Naive thymus-derived CD8-positive, alpha-beta T cell (primary cell): Measurements from ENCODE around the gene LRRFIP1. TPM values are rescaled to one million over a fixed set of nuclear protein-coding genes. Genes with fewer than 3 reads are reported as not detected.
"Not testable (repeated sequence)": the region's sequence is repeated elsewhere in the genome, so short reads cannot be mapped to it uniquely, and the experiment has no call there.

Experiments
- ATAC-seq, 2 donors: fragments of 150-1000 bp; cut with Tn5 transposase in 1 of 2; sonication (Bioruptor Pico), chemical (Tn5 transposase) in 1 of 2; 1 replicate in 1 of 2; 2 replicates in 1 of 2; pipeline ENCODE4 v1.10.0; 2021; ENCODE audit warnings: mild to moderate bottlenecking in 2 of 2, moderate library complexity in 2 of 2
- POLR2A ChIA-PET: fragments of 350-600 bp; sonication (Branson Sonifier 250); formaldehyde crosslinking; loops from one replicate; lab custom pipeline; 2021; ENCODE audit warnings: antibody characterized with exemption; lab: Charles Lee
- DNase-seq, 10 donors: peaks; one replicate each; pipeline versions ENCODE4 v3.0.0 to v3.0.0-alpha.2; 2020 to 2022
- H3K27ac Mint-ChIP-seq, 10 donors: one replicate each; pipeline ENCODE4 v1.8.0; 2020 to 2022; ENCODE audit warnings: mild to moderate bottlenecking in 10 of 10, mixed read lengths in 10 of 10, moderate library complexity in 4 of 10, inconsistent platforms in 1 of 10
- H3K27me3 Mint-ChIP-seq, 5 donors: one replicate each; pipeline ENCODE4 v1.8.0; 2021 to 2022; ENCODE audit warnings: mixed read lengths in 5 of 5
- H3K36me3 Mint-ChIP-seq, 3 donors: one replicate each; pipeline ENCODE4 v1.8.0; 2020 to 2022; ENCODE audit warnings: mixed read lengths in 3 of 3, mild to moderate bottlenecking in 2 of 3, inconsistent platforms in 1 of 3
- H3K4me1 Mint-ChIP-seq, 4 donors: one replicate each; pipeline ENCODE4 v1.8.0; 2021 to 2022; ENCODE audit warnings: mixed read lengths in 4 of 4
- H3K4me3 Mint-ChIP-seq, 10 donors: one replicate each; pipeline ENCODE4 v1.8.0; 2020 to 2022; ENCODE audit warnings: mild to moderate bottlenecking in 10 of 10, mixed read lengths in 10 of 10, moderate library complexity in 6 of 10, inconsistent platforms in 1 of 10
- H3K9me3 Mint-ChIP-seq, 9 donors: one replicate each; pipeline ENCODE4 v1.8.0; 2020 to 2022; ENCODE audit warnings: mixed read lengths in 9 of 9, mild to moderate bottlenecking in 3 of 9, inconsistent platforms in 1 of 9, moderate library complexity in 1 of 9
- polyA plus RNA-seq, 3 donors: library from polyadenylated mRNA; unstranded; fragments of 300-500 nt; fragmentation: Illumina TruSeq; gene quantifications; one replicate each; pipeline ENCODE4 v1.2.3, GENCODE V29; 2021
- total RNA-seq, 8 experiments: library from RNA in 2 of 8; stranded (reverse) in 2 of 8; gene quantifications; one replicate each; pipeline ENCODE4 v1.2.3 and lab custom pipeline; 2021 to 2026

The LRRFIP1 gene
- total and polyA plus RNA-seq, 5 experiments from 2014 or later, result 72.9 to 103 (median 91.8) TPM

DNA sequence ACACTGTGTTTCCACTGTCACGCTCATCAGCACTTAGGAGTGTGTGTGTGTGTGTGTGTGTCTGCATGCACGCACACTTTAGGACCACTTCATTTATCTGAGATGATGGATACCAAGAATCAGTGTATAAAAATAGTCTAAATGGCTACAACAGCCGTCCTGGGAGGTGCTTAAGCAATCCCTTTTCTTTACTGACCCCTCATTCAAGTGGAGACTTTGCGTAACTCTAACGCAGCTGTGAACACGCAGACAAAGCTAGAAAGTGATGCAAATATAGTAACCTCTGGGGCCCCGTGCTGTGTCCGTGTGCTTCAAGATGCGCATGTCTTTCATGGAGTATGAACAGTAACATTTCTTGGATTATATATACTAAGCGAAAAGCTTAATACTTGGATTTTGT lies 130.8 kb downstream of the LRRFIP1 start:
- H3K27ac Mint-ChIP-seq, result no peak overlapping the region

DNA sequence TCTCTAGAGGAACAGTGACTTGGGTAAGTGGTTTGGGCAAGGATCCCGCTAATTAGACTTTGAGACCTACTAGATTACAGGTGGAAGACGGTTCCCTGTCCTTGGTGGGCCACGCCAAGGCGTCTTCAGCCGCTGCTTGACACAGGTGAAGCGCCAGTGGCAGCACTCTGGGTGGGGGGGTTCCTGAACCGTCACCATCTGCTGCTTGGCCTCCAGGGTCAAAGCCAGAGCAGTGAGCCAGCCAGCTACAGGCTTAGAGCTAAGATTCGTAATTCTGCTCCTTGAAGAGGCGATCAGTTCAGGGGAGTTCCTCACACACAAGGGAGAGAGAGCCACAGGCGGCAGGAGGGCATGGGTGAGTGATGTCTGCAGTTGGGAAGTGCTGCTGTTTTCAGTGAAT lies 131.8 kb downstream of the LRRFIP1 start:
- ATAC-seq, result no peak
- H3K27me3 Mint-ChIP-seq, result no peaks in the 10 kb centered on the region
- H3K4me3 Mint-ChIP-seq, result no peak overlapping the region
- peak overlapping the region in 1 of 10 donors; percentile 37 for H3K27ac Mint-ChIP-seq
- DNase-seq, result no peak
- no peaks in the 10 kb centered on the region for H3K9me3 Mint-ChIP-seq
- peaks cover 0 to 15% (median 8%) of the 10 kb centered on the region in 4 donors for H3K4me1 Mint-ChIP-seq
- POLR2A ChIA-PET, result no interaction called here
- peaks cover 10 to 93% (median 36%) of the 10 kb centered on the region in 3 donors for H3K36me3 Mint-ChIP-seq

More for the DNA sequence above, 130.8 kb downstream of the LRRFIP1 start:
- peaks cover 12 to 93% (median 40%) of the 10 kb centered on the region in 3 donors for H3K36me3 Mint-ChIP-seq
- no peak overlapping the region for H3K4me3 Mint-ChIP-seq
- no peak for DNase-seq
- no peaks in the 10 kb centered on the region for H3K27me3 Mint-ChIP-seq
- peaks cover 0 to 10% (median 5%) of the 10 kb centered on the region in 4 donors for H3K4me1 Mint-ChIP-seq
- ATAC-seq, result no peak
- POLR2A ChIA-PET, result interaction anchor here (0.6 kb wide), 1 partner anchor 179 kb away, joined by 5 read pairs; no protein-coding TSS in a partner anchor
- H3K9me3 Mint-ChIP-seq, result no peaks in the 10 kb centered on the region

DNA sequence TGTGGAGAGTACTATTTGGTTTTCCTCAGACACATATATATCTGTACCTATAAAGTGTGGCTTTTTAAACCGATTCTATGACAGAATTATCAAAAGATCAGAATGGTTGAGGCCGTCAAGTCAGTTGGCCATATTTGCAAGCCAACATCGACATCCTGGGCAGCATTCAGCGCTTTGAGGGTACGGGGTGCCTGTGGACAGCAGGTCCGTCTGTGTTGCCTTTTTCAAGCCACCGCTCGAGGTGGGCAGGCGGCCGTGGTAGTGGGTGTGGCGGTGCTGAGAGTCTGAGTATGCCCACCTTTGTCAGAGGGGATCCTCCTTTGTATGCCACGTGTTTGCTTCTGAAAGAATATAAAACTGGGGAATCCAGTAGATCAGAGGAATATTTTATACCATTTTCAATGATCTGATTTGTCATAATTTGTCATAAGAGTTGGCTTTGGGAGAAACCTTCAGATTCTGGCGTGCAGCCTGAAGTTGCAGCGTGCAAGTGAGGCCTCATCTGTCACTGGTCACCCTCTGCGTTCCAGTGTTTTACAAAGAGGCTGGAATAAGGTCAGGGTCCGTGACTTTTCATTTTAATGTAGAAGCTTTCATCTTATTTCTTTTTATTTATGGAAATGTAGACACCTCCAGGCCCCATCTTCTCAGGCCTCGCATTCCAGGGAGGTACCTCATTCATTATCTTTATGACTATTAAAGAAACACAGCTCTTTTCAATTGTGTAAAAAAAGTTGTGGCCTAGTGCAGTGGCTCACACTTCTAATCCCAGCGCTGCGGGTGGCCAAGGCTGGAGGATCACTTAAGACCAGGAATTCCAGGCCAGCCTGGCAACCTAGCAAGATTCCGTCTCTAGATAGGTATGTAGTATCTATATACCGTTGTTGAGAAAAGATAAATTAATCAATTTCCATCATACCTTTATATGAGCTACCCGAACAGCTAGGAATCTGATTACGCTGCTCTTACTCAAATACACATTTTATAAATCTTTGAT lies 133.4 kb downstream of the LRRFIP1 start:
- Mint-ChIP-seq H3K27ac (no peak overlapping the region), H3K4me3 (no peak overlapping the region), H3K9me3 (no peaks in the 10 kb centered on the region), H3K36me3 (peaks cover 10 to 87% (median 32%) of the 10 kb centered on the region in 3 donors), H3K4me1 (peaks cover 0 to 15% (median 8%) of the 10 kb centered on the region in 4 donors), H3K27me3 (no peaks in the 10 kb centered on the region)
- ATAC-seq (no peak), DNase-seq (no peak)
- POLR2A ChIA-PET, result no interaction called here

DNA sequence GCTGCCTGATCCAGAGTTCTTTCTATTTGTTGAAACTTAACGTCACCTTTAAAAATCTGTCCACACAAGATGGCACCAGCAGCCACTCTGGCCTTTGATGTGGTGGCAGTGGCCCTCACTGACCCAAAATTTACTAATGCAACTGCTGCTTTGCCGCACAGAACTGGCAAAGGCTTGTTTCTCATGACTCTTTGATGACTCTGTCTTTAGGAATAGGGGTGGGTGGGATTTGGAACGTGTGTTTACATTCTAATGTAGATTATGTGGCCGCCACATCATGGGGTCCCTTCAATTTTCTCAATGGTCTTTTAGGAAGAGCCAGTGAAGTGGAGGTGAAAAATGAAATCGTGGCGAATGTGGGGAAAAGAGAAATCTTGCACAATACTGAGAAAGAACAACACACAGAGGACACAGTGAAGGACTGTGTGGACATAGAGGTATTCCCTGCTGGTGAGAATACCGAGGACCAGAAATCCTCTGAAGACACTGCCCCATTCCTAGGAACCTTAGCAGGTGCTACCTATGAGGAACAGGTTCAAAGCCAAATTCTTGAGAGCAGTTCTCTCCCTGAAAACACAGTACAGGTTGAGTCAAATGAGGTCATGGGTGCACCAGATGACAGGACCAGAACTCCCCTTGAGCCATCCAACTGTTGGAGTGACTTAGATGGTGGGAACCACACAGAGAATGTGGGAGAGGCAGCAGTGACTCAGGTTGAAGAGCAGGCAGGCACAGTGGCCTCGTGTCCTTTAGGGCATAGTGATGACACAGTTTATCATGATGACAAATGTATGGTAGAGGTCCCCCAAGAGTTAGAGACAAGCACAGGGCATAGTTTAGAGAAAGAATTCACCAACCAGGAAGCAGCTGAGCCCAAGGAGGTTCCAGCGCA lies 135.2 kb downstream of the LRRFIP1 start:
- H3K27me3 Mint-ChIP-seq, H3K4me1 Mint-ChIP-seq, POLR2A ChIA-PET, DNase-seq, ATAC-seq, H3K9me3 Mint-ChIP-seq, H3K4me3 Mint-ChIP-seq: not testable (repeated sequence)
- Mint-ChIP-seq H3K27ac (peak overlapping the region in 6 of 10 donors; percentile 6 to 80 (median 28)), H3K36me3 (peaks cover 5 to 85% (median 22%) of the 10 kb centered on the region in 3 donors)

DNA sequence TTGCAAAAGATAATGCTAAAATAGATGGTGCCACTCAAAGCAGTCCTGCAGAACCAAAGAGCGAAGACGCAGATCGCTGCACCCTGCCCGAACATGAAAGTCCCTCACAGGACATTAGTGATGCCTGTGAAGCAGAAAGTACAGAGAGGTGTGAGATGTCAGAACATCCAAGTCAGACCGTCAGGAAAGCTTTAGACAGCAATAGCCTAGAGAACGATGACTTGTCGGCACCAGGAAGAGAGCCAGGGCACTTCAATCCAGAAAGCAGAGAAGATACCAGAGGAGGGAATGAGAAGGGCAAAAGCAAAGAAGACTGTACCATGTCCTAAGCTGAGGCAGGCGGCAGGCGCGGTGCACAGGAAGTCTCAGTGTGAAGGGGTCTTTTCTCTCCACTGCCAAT lies 136.4 kb downstream of the LRRFIP1 start:
- Mint-ChIP-seq H3K4me1 (peaks cover 0 to 9% (median 8%) of the 10 kb centered on the region in 4 donors), H3K4me3 (peak overlapping the region in 1 of 10 donors; percentile 26), H3K9me3 (no peaks in the 10 kb centered on the region), H3K27ac (peak overlapping the region in 2 of 10 donors; percentile 14 to 56), H3K36me3 (peaks cover 5 to 83% (median 19%) of the 10 kb centered on the region in 3 donors), H3K27me3 (no peaks in the 10 kb centered on the region)
- POLR2A ChIA-PET, result no interaction called here
- ATAC-seq (no peak), DNase-seq (no peak)

DNA sequence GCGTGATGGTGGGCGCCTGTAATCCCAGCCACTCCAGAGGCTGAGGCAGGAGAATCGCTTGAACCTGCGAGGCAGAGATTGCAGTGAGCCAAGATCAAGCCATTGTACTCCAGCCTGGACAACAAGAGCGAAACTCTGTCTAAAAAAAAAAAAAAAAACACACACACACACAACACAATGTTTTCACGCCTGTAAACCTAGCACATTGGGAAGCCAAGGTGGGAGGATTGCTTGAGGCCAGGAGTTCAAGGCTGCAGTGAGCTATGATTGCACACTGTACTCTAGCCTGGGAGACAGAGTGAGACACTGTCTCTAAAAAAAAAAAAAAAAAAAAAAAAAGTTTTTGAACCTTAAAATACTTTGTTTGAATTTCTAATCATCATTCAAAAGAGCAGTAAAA lies 137.7 kb downstream of the LRRFIP1 start:
- POLR2A ChIA-PET, result not testable (repeated sequence)

DNA sequence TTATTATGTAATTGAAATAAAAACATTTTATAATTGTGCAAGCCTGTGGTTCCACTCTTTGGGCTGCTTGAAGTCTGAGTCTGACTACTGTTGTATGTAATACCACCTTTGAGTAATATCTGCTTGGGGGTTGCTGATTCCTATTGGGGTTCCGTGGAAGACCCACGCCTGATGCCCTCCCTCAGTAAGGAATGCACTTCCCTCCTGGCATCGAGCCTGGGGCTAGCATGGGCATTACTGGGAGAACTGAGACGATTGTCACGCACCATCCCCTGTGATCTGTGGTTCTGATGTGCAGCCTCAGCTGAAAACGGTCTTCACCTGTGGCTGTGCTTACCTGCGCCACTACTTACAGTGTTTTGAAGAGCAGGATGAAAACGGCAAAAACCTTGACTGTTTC lies 138.5 kb downstream of the LRRFIP1 start:
- H3K27ac Mint-ChIP-seq, result peak overlapping the region in 3 of 10 donors; percentile 40 to 57 (median 47)
- DNase-seq, result no peak
- POLR2A ChIA-PET, result no interaction called here
- no peaks in the 10 kb centered on the region for H3K27me3 Mint-ChIP-seq
- H3K9me3 Mint-ChIP-seq, result no peaks in the 10 kb centered on the region
- no peak for ATAC-seq
- H3K4me3 Mint-ChIP-seq, result no peak overlapping the region
- H3K4me1 Mint-ChIP-seq, result peaks cover 0 to 9% (median 8%) of the 10 kb centered on the region in 4 donors
- H3K36me3 Mint-ChIP-seq, result peaks cover 5 to 82% (median 12%) of the 10 kb centered on the region in 3 donors

More for the DNA sequence above, 137.7 kb downstream of the LRRFIP1 start:
- not testable (repeated sequence) for H3K4me1 Mint-ChIP-seq, DNase-seq, H3K27me3 Mint-ChIP-seq, ATAC-seq, H3K9me3 Mint-ChIP-seq
- peak overlapping the region in 1 of 10 donors; percentile 73 for H3K27ac Mint-ChIP-seq
- H3K36me3 Mint-ChIP-seq, result peaks cover 5 to 82% (median 17%) of the 10 kb centered on the region in 3 donors
- H3K4me3 Mint-ChIP-seq, result peak overlapping the region in 1 of 10 donors; percentile 31

DNA sequence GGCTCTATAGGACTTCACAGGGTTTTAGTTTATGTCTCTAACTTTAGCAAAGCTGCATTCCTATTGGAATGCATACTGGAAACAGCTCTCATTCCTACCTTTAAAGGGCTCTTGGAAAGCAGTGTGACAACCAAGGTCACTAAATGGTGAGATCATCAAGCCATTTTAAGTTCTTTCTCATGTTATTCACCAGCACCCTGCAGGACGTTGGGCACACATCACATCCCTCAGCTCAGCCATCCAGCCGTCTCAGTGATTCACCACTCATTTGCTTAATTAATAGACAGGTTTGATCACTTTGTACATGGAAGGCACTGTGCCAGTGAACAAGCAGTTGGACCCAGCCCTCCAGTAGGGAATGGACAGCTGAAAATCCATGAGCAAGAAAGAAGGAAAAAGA lies 139.0 kb downstream of the LRRFIP1 start:
- Mint-ChIP-seq H3K36me3 (peaks cover 5 to 81% (median 15%) of the 10 kb centered on the region in 3 donors), H3K9me3 (no peaks in the 10 kb centered on the region), H3K27me3 (no peaks in the 10 kb centered on the region), H3K4me3 (no peak overlapping the region), H3K4me1 (peaks cover 0 to 9% (median 8%) of the 10 kb centered on the region in 4 donors), H3K27ac (peak overlapping the region in 4 of 10 donors; percentile 24 to 57 (median 44))
- no peak for ATAC-seq
- no peak for DNase-seq
- POLR2A ChIA-PET, result no interaction called here

DNA sequence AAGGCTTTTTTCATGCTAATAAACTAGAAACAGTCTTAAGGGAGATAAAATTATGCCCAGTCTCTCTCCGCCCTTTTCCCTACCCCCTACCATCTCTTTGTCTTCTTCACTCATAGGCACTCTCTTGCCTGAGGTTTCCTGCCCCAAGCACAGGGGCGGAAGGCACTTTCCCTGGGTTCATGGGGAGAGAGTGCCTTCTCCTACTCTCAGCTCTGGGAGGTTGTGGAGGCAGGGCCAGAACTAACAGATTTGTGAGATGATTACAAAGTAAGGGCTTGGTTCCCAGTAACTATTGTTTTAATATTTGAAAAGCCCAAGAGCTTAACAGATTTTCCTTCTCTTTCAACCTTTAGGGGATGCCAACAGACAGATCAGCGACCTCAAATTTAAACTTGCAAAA lies 145.1 kb downstream of the LRRFIP1 start:
- H3K9me3 Mint-ChIP-seq, result no peaks in the 10 kb centered on the region
- peak overlapping the region in 1 of 10 donors; percentile 64 for H3K27ac Mint-ChIP-seq
- ATAC-seq, result no peak
- no peak overlapping the region for H3K4me3 Mint-ChIP-seq
- no peaks in the 10 kb centered on the region for H3K27me3 Mint-ChIP-seq
- H3K36me3 Mint-ChIP-seq, result peaks cover 18 to 88% (median 34%) of the 10 kb centered on the region in 3 donors
- POLR2A ChIA-PET, result no interaction called here
- peaks cover 0 to 3% (median 0%) of the 10 kb centered on the region in 4 donors for H3K4me1 Mint-ChIP-seq
- DNase-seq, result no peak

DNA sequence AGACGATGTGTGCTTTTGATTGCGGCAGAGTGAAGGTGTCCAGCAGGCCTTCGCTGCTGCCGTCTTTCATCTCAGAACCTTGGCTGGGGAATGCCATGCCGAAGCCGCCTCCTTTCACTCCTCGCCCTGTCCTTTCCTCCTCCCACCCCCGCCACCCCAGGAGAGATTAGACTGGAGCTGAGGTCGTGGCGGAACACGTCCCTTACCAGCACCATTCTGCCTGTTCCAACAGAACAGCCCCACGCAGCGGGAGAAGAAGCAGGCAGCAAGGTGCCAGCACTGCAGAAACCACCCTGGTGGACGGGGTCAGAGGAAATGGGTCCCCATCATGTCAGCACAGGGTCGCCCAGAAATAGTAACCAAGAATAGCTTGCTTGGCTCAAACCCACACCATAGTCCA lies 146.4 kb downstream of the LRRFIP1 start:
- no peaks in the 10 kb centered on the region for H3K27me3 Mint-ChIP-seq
- H3K36me3 Mint-ChIP-seq, result peaks cover 23 to 90% (median 48%) of the 10 kb centered on the region in 3 donors
- no peaks in the 10 kb centered on the region for H3K9me3 Mint-ChIP-seq
- no peak for ATAC-seq
- no peak for DNase-seq
- peaks cover 0 to 3% (median 0%) of the 10 kb centered on the region in 4 donors for H3K4me1 Mint-ChIP-seq
- POLR2A ChIA-PET, result no interaction called here
- no peak overlapping the region for H3K4me3 Mint-ChIP-seq
- no peak overlapping the region for H3K27ac Mint-ChIP-seq

DNA sequence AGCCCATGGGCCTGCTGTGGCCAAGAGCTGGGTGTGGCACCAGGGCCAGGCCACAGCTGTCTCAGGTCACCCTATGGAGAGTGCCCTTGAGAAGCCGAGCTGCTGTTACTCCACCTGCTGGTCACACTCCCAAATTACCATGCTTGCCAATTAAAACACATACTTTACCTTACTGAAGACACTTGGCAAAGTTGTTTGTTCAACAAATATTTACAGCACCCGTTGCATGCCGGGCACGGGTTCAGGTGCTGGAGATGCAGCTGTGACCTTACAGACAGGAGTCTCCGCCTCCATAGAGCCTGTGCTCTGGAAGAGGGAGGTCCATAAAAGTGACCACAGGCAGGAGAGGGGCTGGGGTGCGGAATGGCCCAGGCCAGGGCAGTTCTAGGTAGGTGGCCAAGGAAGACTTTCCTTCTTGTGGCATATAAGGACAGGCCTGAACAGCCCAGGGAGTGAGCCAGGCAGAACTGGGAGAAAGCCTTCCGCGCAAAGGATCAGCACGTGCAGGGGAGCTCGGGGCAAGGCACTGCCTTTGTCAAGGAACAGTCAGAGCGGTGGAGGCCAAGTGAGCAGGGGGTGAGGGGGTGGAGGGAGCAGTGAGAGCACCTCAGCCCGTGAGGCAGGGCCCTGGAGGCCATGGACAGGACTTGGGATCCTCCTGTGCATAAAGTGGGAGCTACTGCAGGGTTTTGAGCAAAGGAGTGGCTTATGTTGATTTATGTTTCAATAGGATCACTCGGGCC lies 147.6 kb downstream of the LRRFIP1 start:
- Mint-ChIP-seq H3K27me3 (no peaks in the 10 kb centered on the region), H3K4me3 (no peak overlapping the region), H3K27ac (peak overlapping the region in 3 of 10 donors; percentile 60 to 87 (median 65)), H3K9me3 (peaks cover 0 to 3% (median 0%) of the 10 kb centered on the region in 9 donors), H3K36me3 (peaks cover 27 to 90% (median 55%) of the 10 kb centered on the region in 3 donors), H3K4me1 (peaks cover 0 to 3% (median 0%) of the 10 kb centered on the region in 4 donors)
- DNase-seq (peak in 6 of 10 donors; percentile 20 to 33 (median 28)), ATAC-seq (peak; percentile 51 to 52)
- POLR2A ChIA-PET, result no interaction called here
